PC-9 (cell line): ENCODE measurements around the gene IL3. TPM values are rescaled to one million over a fixed set of nuclear protein-coding genes. Genes with fewer than 3 reads are reported as not detected.

Experiments used
- BruUV-seq: library from RNA; stranded (reverse); fragments of 400-500 nt; replicated peaks from 2 replicates; lab custom pipeline; 2021; lab: Mats Ljungman, UMichigan
- CTCF ChIA-PET: fragments of 300-600 bp; sonication (Branson Sonifier 250); formaldehyde crosslinking; loops from one replicate; lab custom pipeline; 2022; ENCODE audit warnings: antibody characterized with exemption; lab: Charles Lee
- POLR2A ChIA-PET: fragments of 300-600 bp; sonication (Branson Sonifier 250); formaldehyde crosslinking; loops from one replicate; lab custom pipeline; 2022; ENCODE audit warnings: antibody characterized with exemption; ENCODE audit not compliant: unreplicated experiment; lab: Charles Lee
- DNase-seq, 2 experiments: peaks; one replicate each; pipeline versions ENCODE4 v3.0.0 to v3.0.0-alpha.2; 2015 to 2022; ENCODE audit warnings: mixed read lengths in 1 of 2
- H2AFZ ChIP-seq: fragments of 200-600 bp; sonication (generic); 2 replicates; pipeline ENCODE4 v1.8.1; 2017; ENCODE audit warnings: antibody characterized with exemption
- H3F3A ChIP-seq: fragments of 200-600 bp; sonication (generic); 2 replicates; pipeline ENCODE4 v1.8.1; 2017; ENCODE audit warnings: antibody characterized with exemption, mild to moderate bottlenecking, low read depth; ENCODE audit not compliant: insufficient read depth
- H3K27ac ChIP-seq: fragments of 200-600 bp; sonication (generic); 2 replicates; pipeline ENCODE4 v1.6.1; 2016; ENCODE audit warnings: mixed run types
- H3K27me3 ChIP-seq: fragments of 200-600 bp; sonication (generic); 2 replicates; pipeline ENCODE4 v1.6.1; 2016; ENCODE audit warnings: low read depth, mixed run types; ENCODE audit not compliant: insufficient read depth
- H3K36me3 ChIP-seq: fragments of 200-600 bp; sonication (generic); 2 replicates; pipeline ENCODE4 v1.6.1; 2016; ENCODE audit warnings: low read depth, mixed run types
- H3K4me1 ChIP-seq: fragments of 200-600 bp; sonication (generic); replicated peaks from 2 replicates; pipeline ENCODE4 v1.6.1; 2016; ENCODE audit warnings: mixed run types; ENCODE audit not compliant: insufficient read depth
- H3K4me2 ChIP-seq: fragments of 200-600 bp; sonication (generic); 2 replicates; pipeline ENCODE4 v1.6.1; 2017; ENCODE audit warnings: mixed run types
- H3K4me3 ChIP-seq: fragments of 200-600 bp; sonication (generic); 2 replicates; pipeline ENCODE4 v1.6.1; 2016; ENCODE audit warnings: mixed run types
- H3K79me2 ChIP-seq: fragments of 200-600 bp; sonication (generic); 2 replicates; pipeline ENCODE4 v1.6.1; 2017; ENCODE audit warnings: low read depth, mixed run types
- H3K9me2 ChIP-seq: fragments of 200-600 bp; sonication (generic); 2 replicates; pipeline ENCODE4 v1.8.1; 2017; ENCODE audit warnings: mild to moderate bottlenecking; ENCODE audit not compliant: insufficient read depth
- H3K9me3 ChIP-seq: fragments of 200-600 bp; sonication (generic); 2 replicates; pipeline ENCODE4 v1.8.1; 2016; ENCODE audit warnings: low read depth; ENCODE audit not compliant: insufficient read depth
- H4K20me1 ChIP-seq: fragments of 200-600 bp; sonication (generic); 2 replicates; pipeline ENCODE4 v1.8.1; 2017; ENCODE audit not compliant: insufficient read depth
- EZH2 ChIP-seq: fragments of 200-600 bp; sonication (generic); IDR thresholded peaks from 2 replicates; pipeline ENCODE4 v1.8.0; 2017; ENCODE audit warnings: antibody characterized with exemption, low read depth
- intact Hi-C: fragments of 100-400 bp; cut with micrococcal nuclease; formaldehyde crosslinking; loops from one replicate; pipeline ENCODE4 v1.10.0; 2022; ENCODE audit not compliant: unreplicated experiment
- total RNA-seq: library from RNA; stranded (reverse); gene quantifications from 2 replicates; pipeline ENCODE4 v1.2.3, GENCODE V29; 2021
- TF ChIP-seq, protein P1 (sequence below): fragments of 200-600 bp; sonication (generic); conservative IDR thresholded peaks from 2 replicates; pipeline ENCODE4 v1.6.1; 2017; ENCODE audit warnings: mixed run types, antibody characterized with exemption, mild to moderate bottlenecking, moderate library complexity

IL3 gene
- total RNA-seq, 1 experiment from 2014 or later: not detected

DNA sequence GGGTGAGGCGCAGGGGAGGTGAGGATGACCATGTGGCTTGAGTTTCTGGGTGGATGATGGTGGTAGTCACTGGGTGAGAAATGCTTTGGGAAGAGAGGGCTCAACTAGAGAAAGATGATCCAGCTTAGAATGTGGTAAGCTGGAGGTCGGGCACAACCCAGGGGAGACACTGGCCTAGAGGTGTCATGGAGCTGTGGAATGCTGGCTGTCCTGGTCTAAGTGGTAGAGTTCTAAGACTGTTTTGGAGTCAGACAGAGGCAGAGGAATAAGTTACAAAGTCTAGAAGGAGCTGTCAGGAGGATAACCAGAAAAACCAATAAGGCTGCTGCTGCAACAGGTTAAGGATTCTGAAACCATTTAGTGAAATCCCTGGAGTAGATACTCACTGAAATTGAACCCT lies 29.8 kb upstream of the IL3 start:
- Histone ChIP-seq H2AFZ (no peak overlapping the region), H3K79me2 (no peaks in the 10 kb centered on the region), H3K4me2 (no peak overlapping the region), H3K9me2 (no peaks in the 10 kb centered on the region; the same call in 1 of the 2 replicates), H3K4me1 (no peaks in the 10 kb centered on the region), H3F3A (no peaks in the 10 kb centered on the region), H3K36me3 (no peaks in the 10 kb centered on the region), H3K27me3 (peaks cover 15% of the 10 kb centered on the region; the same call in 1 of the 2 replicates), H3K4me3 (no peak overlapping the region), H4K20me1 (no peaks in the 10 kb centered on the region), H3K9me3 (no peaks in the 10 kb centered on the region), H3K27ac (no peak overlapping the region)
- TF ChIP-seq EZH2: no peak
- TF ChIP-seq, protein P1, sequence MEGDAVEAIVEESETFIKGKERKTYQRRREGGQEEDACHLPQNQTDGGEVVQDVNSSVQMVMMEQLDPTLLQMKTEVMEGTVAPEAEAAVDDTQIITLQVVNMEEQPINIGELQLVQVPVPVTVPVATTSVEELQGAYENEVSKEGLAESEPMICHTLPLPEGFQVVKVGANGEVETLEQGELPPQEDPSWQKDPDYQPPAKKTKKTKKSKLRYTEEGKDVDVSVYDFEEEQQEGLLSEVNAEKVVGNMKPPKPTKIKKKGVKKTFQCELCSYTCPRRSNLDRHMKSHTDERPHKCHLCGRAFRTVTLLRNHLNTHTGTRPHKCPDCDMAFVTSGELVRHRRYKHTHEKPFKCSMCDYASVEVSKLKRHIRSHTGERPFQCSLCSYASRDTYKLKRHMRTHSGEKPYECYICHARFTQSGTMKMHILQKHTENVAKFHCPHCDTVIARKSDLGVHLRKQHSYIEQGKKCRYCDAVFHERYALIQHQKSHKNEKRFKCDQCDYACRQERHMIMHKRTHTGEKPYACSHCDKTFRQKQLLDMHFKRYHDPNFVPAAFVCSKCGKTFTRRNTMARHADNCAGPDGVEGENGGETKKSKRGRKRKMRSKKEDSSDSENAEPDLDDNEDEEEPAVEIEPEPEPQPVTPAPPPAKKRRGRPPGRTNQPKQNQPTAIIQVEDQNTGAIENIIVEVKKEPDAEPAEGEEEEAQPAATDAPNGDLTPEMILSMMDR: no peak
- CTCF ChIA-PET: no interaction called here
- intact Hi-C loops: no loop called here
- no TSS peak for BruUV-seq
- POLR2A ChIA-PET: no interaction called here
- DNase-seq: no peak

DNA sequence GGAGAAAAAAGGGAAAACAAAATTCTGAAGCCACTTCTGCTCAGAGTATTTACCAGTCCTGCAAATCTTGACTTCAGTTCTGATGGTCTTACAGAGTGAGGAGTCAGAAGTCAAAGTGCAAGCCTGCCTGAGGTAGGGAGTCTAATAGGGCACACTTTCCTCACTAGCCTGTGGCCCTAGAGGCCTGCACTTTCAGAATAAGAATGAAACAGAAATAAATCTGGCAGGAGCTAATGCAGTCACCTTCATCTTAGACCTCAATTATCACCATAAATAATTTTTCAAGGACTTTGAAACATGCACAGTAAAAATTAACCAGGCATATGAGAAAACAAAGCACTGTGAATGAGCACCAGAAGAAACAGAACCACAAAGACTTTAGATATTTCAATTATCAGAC lies 28.3 kb upstream of the IL3 start:
- H3K27me3 ChIP-seq: peaks cover 11% of the 10 kb centered on the region; the same call in 1 of the 2 replicates
- DNase-seq: no peak
- no peak for TF ChIP-seq EZH2
- TF ChIP-seq, protein P1: no peak
- intact Hi-C loops: no loop called here
- H3K4me1 ChIP-seq: no peaks in the 10 kb centered on the region
- H3K9me3 ChIP-seq: no peaks in the 10 kb centered on the region
- H2AFZ ChIP-seq: no peak overlapping the region
- H4K20me1 ChIP-seq: no peaks in the 10 kb centered on the region
- H3K36me3 ChIP-seq: no peaks in the 10 kb centered on the region
- H3F3A ChIP-seq: no peaks in the 10 kb centered on the region
- no peaks in the 10 kb centered on the region for H3K79me2 ChIP-seq
- no peak overlapping the region for H3K4me2 ChIP-seq
- H3K9me2 ChIP-seq: no peaks in the 10 kb centered on the region; the same call in 1 of the 2 replicates
- BruUV-seq: no TSS peak
- ChIA-PET POLR2A (no interaction called here), CTCF (no interaction called here)
- H3K4me3 ChIP-seq: no peak overlapping the region
- H3K27ac ChIP-seq: no peak overlapping the region

DNA sequence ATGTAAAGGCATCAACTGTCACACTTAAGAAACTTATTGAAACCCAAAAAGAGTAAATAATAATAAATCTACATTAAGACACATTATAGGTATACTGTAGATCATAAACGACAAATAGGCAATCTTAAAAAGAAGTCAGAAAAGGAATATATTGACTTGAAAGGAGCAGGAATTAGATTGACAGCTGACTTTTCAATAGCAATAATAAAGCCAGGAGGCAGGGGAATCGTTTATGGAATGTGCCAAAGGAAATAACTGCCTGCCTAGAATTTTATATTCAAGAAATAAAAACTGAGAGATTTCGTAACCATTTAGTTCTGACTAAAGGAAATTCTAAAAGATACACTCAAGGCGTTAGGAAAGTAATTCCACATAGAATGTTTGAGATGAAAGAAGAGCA lies 27.3 kb upstream of the IL3 start:
- no peak overlapping the region for H3K27ac ChIP-seq

More for the DNA sequence above, 27.3 kb upstream of the IL3 start:
- H3K36me3 ChIP-seq: no peaks in the 10 kb centered on the region
- CTCF ChIA-PET: no interaction called here
- no peak for DNase-seq
- no peaks in the 10 kb centered on the region for H3K9me3 ChIP-seq
- no peak overlapping the region for H3K4me2 ChIP-seq
- POLR2A ChIA-PET: no interaction called here
- no peaks in the 10 kb centered on the region for H4K20me1 ChIP-seq
- no peak overlapping the region for H2AFZ ChIP-seq
- H3K9me2 ChIP-seq: no peaks in the 10 kb centered on the region; the same call in 1 of the 2 replicates
- peaks cover 11% of the 10 kb centered on the region; the same call in 1 of the 2 replicates for H3K27me3 ChIP-seq
- H3F3A ChIP-seq: no peaks in the 10 kb centered on the region
- TF ChIP-seq, protein P1: no peak
- no peak for TF ChIP-seq EZH2
- no peaks in the 10 kb centered on the region for H3K79me2 ChIP-seq
- intact Hi-C loops: no loop called here
- no peaks in the 10 kb centered on the region for H3K4me1 ChIP-seq
- BruUV-seq: no TSS peak
- H3K4me3 ChIP-seq: no peak overlapping the region
